HUES6 (cell line): ENCODE data around the gene RTN4IP1.
"Not testable (repeated sequence)": the region's sequence is repeated elsewhere in the genome, so short reads cannot be mapped to it uniquely, and the experiment has no call there.

Experiments
- H3K27ac ChIP-seq: 2 replicates; pipeline ENCODE4 v1.7.0; 2013; ENCODE audit warnings: low read depth, mild to moderate bottlenecking, low read length, inconsistent platforms
- H3K27me3 ChIP-seq: 2 replicates; pipeline ENCODE4 v1.6.1; 2013; ENCODE audit warnings: low read length; ENCODE audit not compliant: control insufficient read depth, insufficient read depth
- H3K36me3 ChIP-seq: 2 replicates; pipeline ENCODE4 v1.6.1; 2013; ENCODE audit warnings: low read length; ENCODE audit not compliant: control insufficient read depth, insufficient read depth
- H3K4me1 ChIP-seq: 2 replicates; pipeline ENCODE4 v1.6.1; 2013; ENCODE audit warnings: low read length; ENCODE audit not compliant: control insufficient read depth, insufficient read depth
- H3K4me3 ChIP-seq: 2 replicates; pipeline ENCODE4 v1.5.1; 2013; ENCODE audit warnings: low read depth, low read length
- H3K9ac ChIP-seq: one replicate; pipeline ENCODE4 v1.6.1; 2013; ENCODE audit warnings: mild to moderate bottlenecking, low read length
- H3K9me3 ChIP-seq: 2 replicates; pipeline ENCODE4 v1.6.1; 2013; ENCODE audit warnings: low read depth, low read length; ENCODE audit not compliant: control insufficient read depth, insufficient read depth

RTN4IP1 gene

GRCh38 chr6:106627760-106628159, 1.5 kb downstream of the RTN4IP1 start:
- peak overlapping the region; percentile 96; the same call in 1 of the 2 replicates for H3K4me3 ChIP-seq
- peaks cover 11% of the 10 kb centered on the region for H3K4me1 ChIP-seq
- H3K27me3 ChIP-seq, H3K9ac ChIP-seq, H3K36me3 ChIP-seq, H3K27ac ChIP-seq, H3K9me3 ChIP-seq: not testable (repeated sequence)

DNA sequence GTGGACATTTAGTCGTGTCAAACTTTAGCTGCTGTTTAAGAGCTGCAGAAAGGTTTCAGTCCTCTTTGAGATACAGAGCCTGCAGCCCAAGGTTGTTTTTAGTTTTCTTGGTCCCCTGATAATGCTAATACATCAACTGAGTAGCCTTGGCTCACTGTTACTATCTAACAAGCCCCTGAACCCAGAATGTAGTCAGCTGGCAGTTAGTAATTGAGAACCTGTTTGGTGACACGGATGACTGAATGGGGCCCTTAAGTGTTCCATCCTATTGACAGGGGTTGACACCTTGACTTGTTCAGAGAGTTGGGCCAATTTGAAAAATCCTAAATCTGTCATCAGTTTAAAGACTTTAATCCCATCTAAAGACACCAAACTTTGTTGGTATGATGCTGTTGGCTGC, 2.8 kb downstream of the RTN4IP1 start:
- Histone ChIP-seq H3K9ac (no peak overlapping the region), H3K9me3 (peaks cover 9% of the 10 kb centered on the region; the same call in 1 of the 2 replicates), H3K36me3 (peaks cover 7% of the 10 kb centered on the region; the same call in 1 of the 2 replicates), H3K4me3 (no peak overlapping the region), H3K4me1 (peaks cover 17% of the 10 kb centered on the region), H3K27me3 (no peaks in the 10 kb centered on the region), H3K27ac (no peak overlapping the region)

- Histone ChIP-seq H3K9ac (no peak overlapping the region), H3K4me1 (peaks cover 26% of the 10 kb centered on the region), H3K27me3 (no peaks in the 10 kb centered on the region), H3K9me3 (peaks cover 9% of the 10 kb centered on the region; the same call in 1 of the 2 replicates), H3K36me3 (peaks cover 7% of the 10 kb centered on the region; the same call in 1 of the 2 replicates), H3K4me3 (no peak overlapping the region), H3K27ac (no peak overlapping the region)
Measured at GRCh38 chr6:106623039-106623438, 6.3 kb downstream of the RTN4IP1 start.

DNA sequence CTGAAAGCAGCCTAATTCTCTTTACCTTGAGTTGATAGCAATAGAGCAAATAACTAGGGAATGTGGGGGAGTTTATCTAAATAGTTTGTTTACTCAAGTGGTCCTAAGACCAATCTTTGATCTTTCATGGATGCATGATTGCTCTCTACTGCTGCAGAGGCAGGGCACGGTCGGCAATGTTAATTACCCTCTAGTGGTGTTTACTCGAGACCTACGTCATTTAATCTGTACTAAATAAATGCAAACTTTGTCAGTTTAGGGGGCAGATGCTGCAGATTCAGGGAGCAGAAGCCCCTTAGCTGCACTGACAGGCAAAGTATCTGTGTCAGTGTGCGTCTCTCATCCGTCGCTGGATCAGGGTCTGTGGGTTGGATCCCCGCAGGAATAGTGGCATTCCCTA, 6.9 kb downstream of the RTN4IP1 start:
- H3K27ac ChIP-seq: no peak overlapping the region
- peaks cover 7% of the 10 kb centered on the region; the same call in 1 of the 2 replicates for H3K36me3 ChIP-seq
- peaks cover 26% of the 10 kb centered on the region for H3K4me1 ChIP-seq
- H3K27me3 ChIP-seq: no peaks in the 10 kb centered on the region
- peaks cover 9% of the 10 kb centered on the region; the same call in 1 of the 2 replicates for H3K9me3 ChIP-seq
- H3K9ac ChIP-seq: no peak overlapping the region
- no peak overlapping the region for H3K4me3 ChIP-seq

- Histone ChIP-seq H3K4me1 (peaks cover 22% of the 10 kb centered on the region), H3K27ac (peak overlapping the region; percentile 31; the same call in 1 of the 2 replicates), H3K9ac (no peak overlapping the region), H3K36me3 (peaks cover 7% of the 10 kb centered on the region; the same call in 1 of the 2 replicates), H3K27me3 (no peaks in the 10 kb centered on the region), H3K9me3 (peaks cover 9% of the 10 kb centered on the region; the same call in 1 of the 2 replicates), H3K4me3 (no peak overlapping the region)
Measured at GRCh38 chr6:106620931-106621672, 8.2 kb downstream of the RTN4IP1 start.

DNA sequence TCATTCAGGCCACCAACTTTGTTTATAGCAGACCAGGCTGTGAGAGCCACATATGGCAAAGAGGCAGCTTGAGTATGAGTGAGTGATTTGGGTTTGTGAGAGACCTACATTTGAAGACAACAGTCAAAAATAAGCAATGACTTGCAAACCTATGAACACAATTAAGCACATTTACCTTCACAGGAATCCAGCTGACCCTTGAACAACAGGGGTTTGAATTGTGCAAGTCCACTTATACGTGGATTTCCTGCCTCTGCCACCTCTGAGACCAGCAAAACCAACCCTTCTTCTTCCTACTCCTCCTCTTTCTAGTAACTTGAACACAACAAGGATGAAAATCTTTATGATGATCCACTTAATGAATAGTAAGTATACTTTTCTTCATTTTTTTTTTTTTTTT, 10.1 kb downstream of the RTN4IP1 start:
- no peak overlapping the region for H3K27ac ChIP-seq
- H3K9ac ChIP-seq: no peak overlapping the region
- no peaks in the 10 kb centered on the region for H3K27me3 ChIP-seq
- no peak overlapping the region for H3K4me3 ChIP-seq
- H3K36me3 ChIP-seq: peaks cover 7% of the 10 kb centered on the region; the same call in 1 of the 2 replicates
- H3K9me3 ChIP-seq: peaks cover 9% of the 10 kb centered on the region; the same call in 1 of the 2 replicates
- H3K4me1 ChIP-seq: peaks cover 33% of the 10 kb centered on the region

DNA sequence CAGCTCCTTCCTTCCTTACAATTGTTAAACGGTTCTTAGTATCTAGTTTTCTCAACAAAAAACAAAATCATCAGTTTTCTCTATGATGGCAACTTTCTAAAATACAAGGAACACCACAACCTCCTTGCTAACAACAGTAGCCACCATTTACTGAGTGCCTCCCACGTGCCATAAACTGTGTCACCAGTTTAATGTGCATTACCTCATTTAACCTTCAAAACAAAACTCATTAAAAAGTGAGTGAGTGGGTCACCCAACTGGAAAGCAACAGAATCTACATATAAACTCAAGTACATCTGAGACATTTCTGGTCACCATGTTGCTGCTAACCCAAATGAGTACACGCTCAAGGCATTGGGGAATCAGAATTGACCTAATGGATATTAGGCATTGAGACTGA, 11.0 kb downstream of the RTN4IP1 start:
- H3K9me3 ChIP-seq: peaks cover 9% of the 10 kb centered on the region; the same call in 1 of the 2 replicates
- H3K27me3 ChIP-seq: no peaks in the 10 kb centered on the region
- H3K4me1 ChIP-seq: peaks cover 42% of the 10 kb centered on the region
- no peak overlapping the region for H3K9ac ChIP-seq
- H3K36me3 ChIP-seq: peaks cover 7% of the 10 kb centered on the region; the same call in 1 of the 2 replicates
- no peak overlapping the region for H3K4me3 ChIP-seq
- no peak overlapping the region for H3K27ac ChIP-seq

DNA sequence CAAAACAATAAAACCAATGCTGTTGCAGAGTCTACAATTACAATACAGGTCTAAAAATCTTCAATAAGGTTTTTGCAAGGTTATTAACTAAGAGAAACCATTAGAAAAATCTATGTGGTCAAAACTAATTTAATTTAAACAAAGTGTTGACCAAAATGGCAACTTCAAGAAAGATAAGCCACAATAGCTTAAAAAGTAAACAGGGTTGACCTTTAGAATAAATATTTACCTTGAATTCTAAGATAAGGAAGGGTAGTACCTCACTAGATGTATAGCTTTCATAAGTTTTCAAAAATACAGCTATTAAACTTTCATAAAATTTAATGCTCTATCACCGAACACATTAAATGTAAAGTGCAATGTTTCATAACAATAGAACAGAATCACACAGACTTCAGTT, 11.4 kb downstream of the RTN4IP1 start:
- Histone ChIP-seq H3K27me3 (no peaks in the 10 kb centered on the region), H3K36me3 (peaks cover 7% of the 10 kb centered on the region; the same call in 1 of the 2 replicates)

GRCh38 chr6:106617302-106617701, 12.0 kb downstream of the RTN4IP1 start:
- Histone ChIP-seq H3K4me1 (peaks cover 47% of the 10 kb centered on the region), H3K4me3 (no peak overlapping the region), H3K27me3 (no peaks in the 10 kb centered on the region), H3K27ac (no peak overlapping the region), H3K9ac (no peak overlapping the region), H3K9me3 (no peaks in the 10 kb centered on the region; the same call in 1 of the 2 replicates), H3K36me3 (peaks cover 2% of the 10 kb centered on the region; the same call in 1 of the 2 replicates)

More for the DNA sequence above, 11.4 kb downstream of the RTN4IP1 start:
- H3K9ac ChIP-seq: no peak overlapping the region
- H3K4me3 ChIP-seq: no peak overlapping the region
- peaks cover 4% of the 10 kb centered on the region; the same call in 1 of the 2 replicates for H3K9me3 ChIP-seq
- H3K27ac ChIP-seq: no peak overlapping the region
- peaks cover 46% of the 10 kb centered on the region for H3K4me1 ChIP-seq

DNA sequence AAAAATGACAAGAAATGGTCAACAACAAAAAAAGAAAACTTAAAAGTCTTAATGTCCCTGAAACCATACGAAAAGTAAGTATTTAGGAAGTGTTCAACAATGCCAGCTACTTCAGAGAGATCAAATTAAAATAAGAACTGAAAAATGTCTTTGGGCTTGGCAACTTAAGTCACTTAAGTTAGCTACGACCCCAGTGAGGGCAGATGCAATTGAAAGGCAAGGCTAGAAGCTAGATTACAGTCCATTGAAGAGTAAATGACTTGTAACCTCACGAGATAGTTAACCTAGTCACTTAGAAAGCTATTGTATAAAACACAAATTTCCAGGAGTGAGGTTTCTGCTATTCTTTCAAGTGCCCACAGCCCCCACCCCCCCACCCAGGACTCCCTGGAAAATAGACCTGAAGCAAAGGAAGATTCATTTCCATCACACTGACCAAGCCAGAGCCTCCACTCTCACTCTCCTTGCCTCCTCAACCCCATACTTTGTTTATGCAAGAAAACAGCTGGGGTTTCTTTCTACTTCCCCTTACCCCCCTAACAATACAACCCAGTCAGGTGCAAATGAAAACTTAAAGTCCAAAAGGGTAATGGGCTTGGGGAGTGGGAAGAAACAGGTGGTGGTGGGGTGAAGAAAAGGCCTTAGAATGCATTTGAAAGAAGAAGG, 14.6 kb downstream of the RTN4IP1 start:
- Histone ChIP-seq H3K27me3 (no peaks in the 10 kb centered on the region), H3K9ac (peak overlapping the region; percentile 51), H3K4me1 (peaks cover 34% of the 10 kb centered on the region), H3K27ac (peak overlapping the region; percentile 98), H3K4me3 (peak overlapping the region; percentile 31), H3K9me3 (no peaks in the 10 kb centered on the region), H3K36me3 (no peaks in the 10 kb centered on the region; the same call in 1 of the 2 replicates)

DNA sequence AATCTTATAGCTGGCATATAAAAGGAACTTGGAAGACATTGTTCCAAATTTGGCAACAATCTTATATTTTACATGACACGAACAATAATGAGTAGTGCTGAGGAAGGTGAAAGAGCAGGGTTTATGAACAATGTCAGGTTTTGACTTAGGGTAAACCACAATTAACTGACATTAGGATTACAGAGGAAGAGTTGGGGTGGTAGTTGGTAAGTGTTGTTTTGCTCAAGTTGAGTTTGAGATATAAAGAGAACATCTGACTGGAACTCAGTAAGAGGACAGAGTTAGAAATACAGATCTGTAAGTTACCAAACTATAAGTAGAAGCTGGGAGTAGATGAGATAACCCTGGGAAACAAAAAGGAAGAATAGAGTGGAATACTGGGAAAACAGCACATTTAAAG, 15.1 kb downstream of the RTN4IP1 start:
- peak overlapping the region; percentile 31 for H3K4me3 ChIP-seq

More for the DNA sequence above, 15.1 kb downstream of the RTN4IP1 start:
- H3K4me1 ChIP-seq: peaks cover 34% of the 10 kb centered on the region
- H3K36me3 ChIP-seq: no peaks in the 10 kb centered on the region; the same call in 1 of the 2 replicates
- H3K27ac ChIP-seq: peak overlapping the region; percentile 98
- H3K9ac ChIP-seq: peak overlapping the region; percentile 51
- no peaks in the 10 kb centered on the region for H3K27me3 ChIP-seq
- no peaks in the 10 kb centered on the region for H3K9me3 ChIP-seq
